ENCODE results near the gene PRR35.

Gene PRR35

GRCh38 chr16:561413-561794 is 1.2 kb downstream of the PRR35 start:
- no peak overlapping the region for H3K4me2 ChIP-seq
- H3K4me3 ChIP-seq (IDR thresholded peaks at IDR 0.05; ENCODE audit: insufficient read depth, low read depth, low read length), result no peak overlapping the region
- H4K20me1 ChIP-seq (ENCODE audit: insufficient read depth), result no peaks in the 10 kb centered on the region
- peaks cover 36% of the 10 kb centered on the region for H3K27me3 ChIP-seq (ENCODE audit: insufficient read depth, low read depth)
- no peak for TF ChIP-seq CTCF (conservative IDR thresholded peaks at IDR 0.05; ENCODE audit: low read depth, low read length)
- H3K79me2 ChIP-seq (ENCODE audit: insufficient read depth, low read depth), result no peaks in the 10 kb centered on the region
- H3K9ac ChIP-seq, result no peak overlapping the region
- no peak overlapping the region for H3K27ac ChIP-seq
- H3K4me1 ChIP-seq (ENCODE audit: low read depth, poor library complexity, severe bottlenecking), result peaks cover 6% of the 10 kb centered on the region
- no peaks in the 10 kb centered on the region for H3K36me3 ChIP-seq (ENCODE audit: insufficient read depth)
- no peak overlapping the region for H2AFZ ChIP-seq (ENCODE audit: low read depth)

- peaks cover 14% of the 10 kb centered on the region for H3K4me1 ChIP-seq (ENCODE audit: low read depth, poor library complexity, severe bottlenecking)
- no peaks in the 10 kb centered on the region for H3K79me2 ChIP-seq (ENCODE audit: insufficient read depth, low read depth)
- TF ChIP-seq CTCF (conservative IDR thresholded peaks at IDR 0.05; ENCODE audit: low read depth, low read length), result no peak
These were observed 2.1 kb downstream of the PRR35 start for GRCh38 chr16:561957-562938.

GRCh38 chr16:563072-563644 is 3.0 kb downstream of the PRR35 start:
- Histone ChIP-seq H3K27me3 (ENCODE audit: insufficient read depth, low read depth) (peaks cover 26% of the 10 kb centered on the region), H3K4me2 (no peak overlapping the region), H3K4me1 (ENCODE audit: low read depth, poor library complexity, severe bottlenecking) (peaks cover 21% of the 10 kb centered on the region), H4K20me1 (ENCODE audit: insufficient read depth) (no peaks in the 10 kb centered on the region), H3K27ac (no peak overlapping the region), H3K4me3 (IDR thresholded peaks at IDR 0.05; ENCODE audit: insufficient read depth, low read depth, low read length) (no peak overlapping the region), H3K36me3 (ENCODE audit: insufficient read depth) (no peaks in the 10 kb centered on the region), H3K79me2 (ENCODE audit: insufficient read depth, low read depth) (no peaks in the 10 kb centered on the region), H2AFZ (ENCODE audit: low read depth) (no peak overlapping the region), H3K9ac (no peak overlapping the region)
- TF ChIP-seq CTCF (conservative IDR thresholded peaks at IDR 0.05; ENCODE audit: low read depth, low read length), result no peak

More at GRCh38 chr16:561957-562938, 2.1 kb downstream of the PRR35 start:
- no peak overlapping the region for H3K4me2 ChIP-seq
- peaks cover 34% of the 10 kb centered on the region for H3K27me3 ChIP-seq (ENCODE audit: insufficient read depth, low read depth)
- H4K20me1 ChIP-seq (ENCODE audit: insufficient read depth), result no peaks in the 10 kb centered on the region
- no peak overlapping the region for H3K9ac ChIP-seq
- H3K36me3 ChIP-seq (ENCODE audit: insufficient read depth), result no peaks in the 10 kb centered on the region
- H3K27ac ChIP-seq, result no peak overlapping the region
- no peak overlapping the region for H3K4me3 ChIP-seq (IDR thresholded peaks at IDR 0.05; ENCODE audit: insufficient read depth, low read depth, low read length)
- no peak overlapping the region for H2AFZ ChIP-seq (ENCODE audit: low read depth)

- H2AFZ ChIP-seq (ENCODE audit: low read depth), result no peak overlapping the region
- no peaks in the 10 kb centered on the region for H3K36me3 ChIP-seq (ENCODE audit: insufficient read depth)
- H3K4me2 ChIP-seq, result no peak overlapping the region
- no peak overlapping the region for H3K27ac ChIP-seq
- H3K4me3 ChIP-seq (IDR thresholded peaks at IDR 0.05; ENCODE audit: insufficient read depth, low read depth, low read length), result no peak overlapping the region
- TF ChIP-seq CTCF (conservative IDR thresholded peaks at IDR 0.05; ENCODE audit: low read depth, low read length), result no peak
- H3K79me2 ChIP-seq (ENCODE audit: insufficient read depth, low read depth), result no peaks in the 10 kb centered on the region
- H3K4me1 ChIP-seq (ENCODE audit: low read depth, poor library complexity, severe bottlenecking), result peaks cover 30% of the 10 kb centered on the region
- no peaks in the 10 kb centered on the region for H4K20me1 ChIP-seq (ENCODE audit: insufficient read depth)
- H3K27me3 ChIP-seq (ENCODE audit: insufficient read depth, low read depth), result peaks cover 13% of the 10 kb centered on the region; the same call in 1 of the 2 replicates
- no peak overlapping the region for H3K9ac ChIP-seq
These were observed 4.7 kb downstream of the PRR35 start for GRCh38 chr16:564690-565418.
